ENCODE data around the gene RCN1.

GRCh38 chr11:32137869-32138268 lies 47.0 kb downstream of the RCN1 start:
- no peak for TF ChIP-seq POLR2A (IDR thresholded peaks at IDR 0.05)
- TF ChIP-seq CTCF (IDR thresholded peaks at IDR 0.05) = no peak

Measured in right lobe of liver (tissue), 4 donors.